ENCODE results near the gene FUCA2. TPM values are rescaled to one million over a fixed set of nuclear protein-coding genes. Genes with fewer than 3 reads are reported as not detected.
A peak's percentile ranks its signal among the peaks of the same experiment; 100 is the strongest.

FUCA2 gene
- polyA plus RNA-seq, 1 of the 3 experiments (the other 2 are of a cell fraction), result 37.6 TPM

DNA sequence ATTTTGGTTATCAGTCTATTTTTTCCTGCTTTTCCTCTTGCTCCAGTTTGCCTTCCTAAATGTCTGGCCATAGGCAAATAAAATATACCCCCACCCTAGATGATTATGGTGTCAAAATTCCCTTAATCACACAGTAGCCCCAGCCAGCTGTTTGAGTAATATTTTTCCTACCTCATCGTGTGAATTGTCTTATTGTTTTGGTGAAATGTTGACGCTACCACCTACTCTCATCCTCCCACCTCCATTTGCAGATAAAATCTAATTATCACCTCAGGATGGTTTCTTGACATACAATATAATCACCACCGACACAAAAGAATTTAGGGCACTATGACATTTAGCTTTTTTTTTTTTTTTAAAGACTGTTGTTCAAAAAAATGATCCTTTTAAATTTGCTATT lies 44.1 kb upstream of the FUCA2 start:
- ChIA-PET POLR2A (no interaction called here), CTCF (interaction anchor here (1.0 to 2.4 kb wide), 4 partner anchors 18 to 458 kb away, joined by 3 to 7 read pairs (median 4); no protein-coding TSS in a partner anchor)
- no peak for DNase-seq
- peak overlapping the region; percentile 83 to 95 for H3K27ac ChIP-seq (ENCODE audit: low read depth in 2 of 2, low read length in 1 of 2)
- no peaks in the 10 kb centered on the region for H4K20me1 ChIP-seq (ENCODE audit: insufficient read depth)
- 90% methylated on average over 3 of the region's 3 CpGs for WGBS (ENCODE audit: low lambda C conversion rate)
- H3K4me1 ChIP-seq (ENCODE audit: control insufficient read depth in 1 of 2, insufficient read depth in 2 of 2, low read depth in 1 of 2, low read length in 1 of 2), result peaks cover 5 to 13% of the 10 kb centered on the region in 2 experiments; a peak in 3 of 4 replicates
- H3K9me2 ChIP-seq, result no peaks in the 10 kb centered on the region
- H3K27me3 ChIP-seq (ENCODE audit: insufficient read depth), result no peaks in the 10 kb centered on the region
- H3K36me3 ChIP-seq (replicated peaks in 1 of 2; ENCODE audit: control insufficient read depth in 1 of 2, insufficient read depth in 2 of 2, low read length in 1 of 2), result no peaks in the 10 kb centered on the region
- peaks cover 17% of the 10 kb centered on the region for H3F3A ChIP-seq (replicated peaks; ENCODE audit: insufficient read depth)
- peak overlapping the region; percentile 74 for H3K4me2 ChIP-seq
- H3K4me3 ChIP-seq (ENCODE audit: low read depth in 2 of 2, low read length in 1 of 2), result no peak overlapping the region
- H3K9ac ChIP-seq, result peak overlapping the region; percentile 52; the same call in 1 of the 2 replicates
- no peaks in the 10 kb centered on the region for H3K9me3 ChIP-seq
- peaks cover 21% of the 10 kb centered on the region for H3K79me2 ChIP-seq (ENCODE audit: insufficient read depth)
- peak overlapping the region; percentile 78; the same call in 1 of the 2 replicates for H2AFZ ChIP-seq (ENCODE audit: low read depth)
- TF ChIP-seq, protein P1, sequence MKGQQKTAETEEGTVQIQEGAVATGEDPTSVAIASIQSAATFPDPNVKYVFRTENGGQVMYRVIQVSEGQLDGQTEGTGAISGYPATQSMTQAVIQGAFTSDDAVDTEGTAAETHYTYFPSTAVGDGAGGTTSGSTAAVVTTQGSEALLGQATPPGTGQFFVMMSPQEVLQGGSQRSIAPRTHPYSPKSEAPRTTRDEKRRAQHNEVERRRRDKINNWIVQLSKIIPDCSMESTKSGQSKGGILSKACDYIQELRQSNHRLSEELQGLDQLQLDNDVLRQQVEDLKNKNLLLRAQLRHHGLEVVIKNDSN (IDR thresholded peaks at IDR 0.05; ENCODE audit: borderline replicate concordance, low read depth), result no peak
- no peak for TF ChIP-seq MEF2A (IDR thresholded peaks at IDR 0.05; ENCODE audit: borderline replicate concordance, low read depth)
- no peak for TF ChIP-seq PBX3 (IDR thresholded peaks at IDR 0.05)
- TF ChIP-seq IRF3 (IDR thresholded peaks at IDR 0.05; ENCODE audit: low read depth, low read length), result no peak
- TF ChIP-seq RAD21 (IDR thresholded peaks at IDR 0.05; ENCODE audit: low read length), result no peak
- TF ChIP-seq GATA2 (CRISPR knock-in tag; IDR thresholded peaks at IDR 0.05), result no peak
- no peak for TF ChIP-seq SIN3A (IDR thresholded peaks at IDR 0.05; ENCODE audit: borderline replicate concordance, low read depth, low read length)
- no peak for TF ChIP-seq TAF1 (IDR thresholded peaks at IDR 0.05; ENCODE audit: borderline replicate concordance, low read depth, low read length)
- TF ChIP-seq EZH2phosphoT487 (IDR thresholded peaks at IDR 0.05; ENCODE audit: borderline replicate concordance, low read depth), result no peak
- no peak for TF ChIP-seq EP300 (IDR thresholded peaks at IDR 0.05; ENCODE audit: borderline replicate concordance in 1 of 2, low read depth in 1 of 2, low read length in 1 of 2)
- TF ChIP-seq SMC3 (IDR thresholded peaks at IDR 0.05; ENCODE audit: low read depth, low read length), result no peak
- TF ChIP-seq YY1 (IDR thresholded peaks at IDR 0.05; ENCODE audit: low read depth), result no peak

- H3K4me2 ChIP-seq, result peak overlapping the region; percentile 74
- peak overlapping the region; percentile 52; the same call in 1 of the 2 replicates for H3K9ac ChIP-seq
- peaks cover 17% of the 10 kb centered on the region for H3F3A ChIP-seq (replicated peaks; ENCODE audit: insufficient read depth)
- H3K9me2 ChIP-seq, result no peaks in the 10 kb centered on the region
- 30% methylated on average over 4 of the region's 4 CpGs for WGBS (ENCODE audit: low lambda C conversion rate)
- peak; percentile 65 for TF ChIP-seq GATA2 (CRISPR knock-in tag; IDR thresholded peaks at IDR 0.05)
- TF ChIP-seq TEAD4 (IDR thresholded peaks at IDR 0.05; ENCODE audit: borderline replicate concordance, insufficient read depth), result no peak
- peak; percentile 18; the same call in 1 of the 2 replicates for TF ChIP-seq RAD21 (IDR thresholded peaks at IDR 0.05; ENCODE audit: low read length)
- peak overlapping the region; percentile 78 for H2AFZ ChIP-seq (ENCODE audit: low read depth)
- DNase-seq, result peak; percentile 45
- H3K27me3 ChIP-seq (ENCODE audit: insufficient read depth), result no peaks in the 10 kb centered on the region
- peaks cover 5 to 13% of the 10 kb centered on the region in 2 experiments; a peak in 3 of 4 replicates for H3K4me1 ChIP-seq (ENCODE audit: control insufficient read depth in 1 of 2, insufficient read depth in 2 of 2, low read depth in 1 of 2, low read length in 1 of 2)
- H4K20me1 ChIP-seq (ENCODE audit: insufficient read depth), result no peaks in the 10 kb centered on the region
- H3K36me3 ChIP-seq (replicated peaks in 1 of 2; ENCODE audit: control insufficient read depth in 1 of 2, insufficient read depth in 2 of 2, low read length in 1 of 2), result no peaks in the 10 kb centered on the region
- peak overlapping the region in 1 of 2 experiments; percentile 45; a peak in 2 of 4 replicates for H3K4me3 ChIP-seq (ENCODE audit: low read depth in 2 of 2, low read length in 1 of 2)
- H3K79me2 ChIP-seq (ENCODE audit: insufficient read depth), result peaks cover 21% of the 10 kb centered on the region
- no peaks in the 10 kb centered on the region for H3K9me3 ChIP-seq
- CTCF ChIA-PET, result interaction anchor here (1.0 to 2.4 kb wide), 4 partner anchors 17 to 458 kb away, joined by 3 to 7 read pairs (median 4); no protein-coding TSS in a partner anchor
- H3K27ac ChIP-seq (ENCODE audit: low read depth in 2 of 2, low read length in 1 of 2), result peak overlapping the region; percentile 83 to 95
- POLR2A ChIA-PET, result no interaction called here
Observed at GRCh38 chr6:143555071-143555492, 43.6 kb upstream of the FUCA2 start.

All from SK-N-SH (cell line).